DND-41 (cell line): ENCODE results near the gene GOT1.

Experiments used
- CTCF ChIP-seq: IDR thresholded peaks from 2 replicates; pipeline ENCODE4 v1.5.1; 2012; ENCODE audit warnings: borderline replicate concordance, low read length, moderate library complexity, mild to moderate bottlenecking; ENCODE audit not compliant: poor library complexity, severe bottlenecking; ENCODE audit errors: extremely low read depth
- EZH2 ChIP-seq: IDR thresholded peaks from 3 replicates; pipeline ENCODE4 v1.6.1; 2012; ENCODE audit warnings: borderline replicate concordance, low read depth, mild to moderate bottlenecking, moderate library complexity, low read length, inconsistent platforms; ENCODE audit not compliant: severe bottlenecking

GRCh38 chr10:99433378-99434020, 3.1 kb upstream of the GOT1 start:
- TF ChIP-seq CTCF (peak; percentile 29), EZH2 (no peak)
